Liver (tissue), 9 donors: ENCODE data around the gene LGALS9C. TPM values are rescaled to one million over a fixed set of nuclear protein-coding genes. Genes with fewer than 3 reads are reported as not detected.
"Not testable (repeated sequence)": the region's sequence is repeated elsewhere in the genome, so short reads cannot be mapped to it uniquely, and the experiment has no call there.

ENCODE experiments used
- DNase-seq: peaks from one replicate; pipeline ENCODE4 v3.0.0-alpha.2; 2017; ENCODE audit warnings: low spot score
- H3K27ac ChIP-seq, 2 donors: one replicate each; pipeline ENCODE4 v1.7.0; 2013; ENCODE audit warnings: inconsistent platforms in 2 of 2, low read length in 2 of 2, control low read depth in 1 of 2, low read depth in 1 of 2, mild to moderate bottlenecking in 1 of 2
- H3K27me3 ChIP-seq, 4 donors: one replicate each; pipeline versions ENCODE4 v1.6.1 to v1.7.0; 2013; ENCODE audit warnings: low read length in 3 of 4, inconsistent platforms in 1 of 4, mild to moderate bottlenecking in 1 of 4, moderate library complexity in 1 of 4; ENCODE audit not compliant: control insufficient read depth in 4 of 4, insufficient read depth in 4 of 4
- H3K36me3 ChIP-seq, 4 donors: one replicate each; pipeline versions ENCODE4 v1.6.1 to v1.7.0; 2013; ENCODE audit warnings: low read length in 3 of 4, mild to moderate bottlenecking in 3 of 4, low read depth in 1 of 4, moderate library complexity in 1 of 4; ENCODE audit not compliant: control insufficient read depth in 4 of 4, insufficient read depth in 3 of 4
- H3K4me1 ChIP-seq, 4 donors: one replicate each; pipeline versions ENCODE4 v1.6.1 to v1.7.0; 2013; ENCODE audit warnings: low read length in 3 of 4, mild to moderate bottlenecking in 3 of 4, moderate library complexity in 1 of 4; ENCODE audit not compliant: control insufficient read depth in 4 of 4, insufficient read depth in 4 of 4
- H3K4me3 ChIP-seq, 3 donors: one replicate each; pipeline versions ENCODE4 v1.6.1 to v1.7.0; 2013; ENCODE audit warnings: low read length in 3 of 3, control low read depth in 1 of 3, low read depth in 1 of 3, mild to moderate bottlenecking in 1 of 3
- H3K9ac ChIP-seq, 2 donors: one replicate each; pipeline ENCODE4 v1.7.0; 2013; ENCODE audit warnings: low read length in 2 of 2, mild to moderate bottlenecking in 2 of 2, moderate library complexity in 2 of 2, control low read depth in 1 of 2, low read depth in 1 of 2
- H3K9me3 ChIP-seq, 4 donors: one replicate each; pipeline versions ENCODE4 v1.6.1 to v1.7.0; 2013; ENCODE audit warnings: low read length in 3 of 4; ENCODE audit not compliant: control insufficient read depth in 4 of 4
- CTCF ChIP-seq: fragments of 150-350 bp; IDR thresholded peaks from 2 replicates; pipeline ENCODE4 v1.5.1; 2017; ENCODE audit warnings: improper control_type of control experiment, low read depth, low read length; ENCODE audit not compliant: missing input control
- RAD21 ChIP-seq, 2 donors: IDR thresholded peaks; 2 replicates each; pipeline ENCODE4 v1.6.1; 2016; ENCODE audit warnings: antibody characterized with exemption in 2 of 2, mild to moderate bottlenecking in 2 of 2
- WGBS: extraction: QIAGEN DNeasy Blood & Tissue Kit; methylation state at CpG from one replicate; pipeline ENCODE4 v1.1.7; 2013; 5-methylcytosine and 5-hydroxymethylcytosine counted together
- polyA plus RNA-seq, 2 donors: library from polyadenylated mRNA; stranded (reverse) in 1 of 2; unstranded in 1 of 2; fragments of 200-250 nt in 1 of 2; fragments of >200 nt in 1 of 2; fragmentation: Nextera tagmentation in 1 of 2; extraction: Ambion mirVana in 1 of 2; gene quantifications; one replicate each; pipeline versions ENCODE4 v1.2.1 to v1.2.3, GENCODE V29; 2013 to 2015
- total RNA-seq, 2 donors: library from RNA; depleted of rRNA; stranded (reverse); fragments of >200 nt; gene quantifications; one replicate each; pipeline ENCODE4 v1.2.3, GENCODE V29; 2014
- donor health status: healthy.
- donor health status: healthy.
- donor health status: healthy.
- donor health status: healthy.
- donor health status: healthy.

The LGALS9C gene
- total RNA-seq: under 1 TPM in 1 of 2 donors, not detected in 1; 0.25 TPM
- polyA plus RNA-seq: under 1 TPM; 0.18 to 0.24 TPM

GRCh38 chr17:18476508-18477308, at the start of gene LGALS9C:
Gene LGALS9C, plus strand, starts transcription at chr17:18476789. Its CDS starts 66 bp downstream, at chr17:18476855.
- not testable (repeated sequence) for H3K9ac ChIP-seq, H3K4me1 ChIP-seq, H3K27ac ChIP-seq, H3K4me3 ChIP-seq, H3K9me3 ChIP-seq, H3K36me3 ChIP-seq, DNase-seq, H3K27me3 ChIP-seq
- whole genome bisulfite sequencing: 74% methylated on average over 6 of the region's 9 CpGs

- H3K4me1 ChIP-seq, H3K27ac ChIP-seq, DNase-seq, H3K9me3 ChIP-seq, H3K4me3 ChIP-seq, H3K9ac ChIP-seq, H3K27me3 ChIP-seq, H3K36me3 ChIP-seq: not testable (repeated sequence)
- no CpG with 5 or more reads among the region's 9 CpGs for WGBS
Measured at GRCh38 chr17:18432206-18432605, 44.4 kb upstream of the LGALS9C start.

GRCh38 chr17:18439465-18439870, 37.1 kb upstream of the LGALS9C start:
- H3K9ac ChIP-seq, H3K27ac ChIP-seq, H3K9me3 ChIP-seq, DNase-seq, H3K4me3 ChIP-seq, H3K27me3 ChIP-seq, H3K36me3 ChIP-seq, H3K4me1 ChIP-seq: not testable (repeated sequence)
- 60% methylated on average over 5 of the region's 9 CpGs for WGBS

GRCh38 chr17:18442093-18442492, 34.5 kb upstream of the LGALS9C start:
- H3K9me3 ChIP-seq, H3K9ac ChIP-seq, DNase-seq, H3K27ac ChIP-seq, H3K36me3 ChIP-seq, H3K4me3 ChIP-seq, H3K4me1 ChIP-seq, H3K27me3 ChIP-seq: not testable (repeated sequence)
- TF ChIP-seq RAD21 (IDR thresholded peaks at IDR 0.05) (peak; percentile 25 to 41), CTCF (peak; percentile 17)
- WGBS: 1% methylated on average over 6 of the region's 9 CpGs

GRCh38 chr17:18442532-18442931, 34.1 kb upstream of the LGALS9C start:
- H3K36me3 ChIP-seq, H3K27ac ChIP-seq, H3K9me3 ChIP-seq, H3K27me3 ChIP-seq, H3K9ac ChIP-seq, H3K4me1 ChIP-seq, H3K4me3 ChIP-seq, DNase-seq: not testable (repeated sequence)
- 86% methylated on average over 1 of the region's 4 CpGs for WGBS

GRCh38 chr17:18447476-18448205, 28.9 kb upstream of the LGALS9C start:
- WGBS: 94% methylated on average over 8 of the region's 9 CpGs
- H3K9me3 ChIP-seq, H3K27ac ChIP-seq, H3K36me3 ChIP-seq, H3K4me1 ChIP-seq, H3K9ac ChIP-seq, H3K4me3 ChIP-seq, DNase-seq, H3K27me3 ChIP-seq: not testable (repeated sequence)

GRCh38 chr17:18448311-18448710, 28.3 kb upstream of the LGALS9C start:
- WGBS: no CpG with 5 or more reads among the region's 2 CpGs
- DNase-seq: not testable (repeated sequence)

More at GRCh38 chr17:18448311-18448710, 28.3 kb upstream of the LGALS9C start:
- not testable (repeated sequence) for H3K27me3 ChIP-seq, H3K4me3 ChIP-seq, H3K9ac ChIP-seq, H3K27ac ChIP-seq, H3K9me3 ChIP-seq, H3K4me1 ChIP-seq, H3K36me3 ChIP-seq
